DOHH2 (cell line): ENCODE measurements around the gene GLYATL2.

Source experiments
- H3F3A ChIP-seq: fragments of 200-600 bp; sonication (generic), shearing (Covaris generic); 2 replicates; pipeline ENCODE4 v1.6.0; 2016; ENCODE audit warnings: antibody characterized with exemption, mild to moderate bottlenecking; ENCODE audit not compliant: control insufficient read depth, insufficient read depth
- H3K27ac ChIP-seq: fragments of 200-600 bp; sonication (generic); 2 replicates; pipeline ENCODE4 v1.5.1; 2014; ENCODE audit warnings: low read depth, mild to moderate bottlenecking, low read length, moderate library complexity
- H3K27me3 ChIP-seq: fragments of 200-600 bp; sonication (generic); 2 replicates; pipeline ENCODE4 v1.6.1; 2014; ENCODE audit warnings: mild to moderate bottlenecking, low read length, mixed read lengths; ENCODE audit not compliant: control insufficient read depth
- H3K36me3 ChIP-seq: fragments of 200-600 bp; sonication (generic); 2 replicates; pipeline ENCODE4 v1.6.1; 2014; ENCODE audit warnings: mild to moderate bottlenecking, low read length, moderate library complexity, mixed read lengths; ENCODE audit not compliant: control insufficient read depth
- H3K4me1 ChIP-seq: fragments of 200-600 bp; sonication (generic); 2 replicates; pipeline ENCODE4 v1.6.1; 2014; ENCODE audit warnings: mild to moderate bottlenecking, low read length, mixed read lengths; ENCODE audit not compliant: control insufficient read depth
- H3K4me2 ChIP-seq: fragments of 200-600 bp; sonication (generic); 2 replicates; pipeline ENCODE4 v1.6.0; 2014; ENCODE audit warnings: mild to moderate bottlenecking, low read length, moderate library complexity
- H3K4me3 ChIP-seq: fragments of 200-600 bp; sonication (generic); 2 replicates; pipeline ENCODE4 v1.5.1; 2014; ENCODE audit warnings: mild to moderate bottlenecking, low read length, mixed read lengths
- H3K79me2 ChIP-seq: fragments of 200-600 bp; sonication (generic); 2 replicates; pipeline ENCODE4 v1.6.1; 2014; ENCODE audit warnings: mild to moderate bottlenecking, low read length, mixed read lengths; ENCODE audit not compliant: control insufficient read depth
- H3K9me2 ChIP-seq: fragments of 200-600 bp; sonication (generic); replicated peaks from 2 replicates; pipeline ENCODE4 v1.6.1; 2014; ENCODE audit warnings: mild to moderate bottlenecking, low read length, mixed read lengths; ENCODE audit not compliant: control insufficient read depth
- H3K9me3 ChIP-seq: fragments of 200-600 bp; sonication (generic); 2 replicates; pipeline ENCODE4 v1.6.1; 2014; ENCODE audit warnings: antibody characterized with exemption, low read length, mixed read lengths; ENCODE audit not compliant: control insufficient read depth, insufficient read depth
- H4K20me1 ChIP-seq: fragments of 200-600 bp; sonication (generic); 2 replicates; pipeline ENCODE4 v1.6.0; 2014; ENCODE audit warnings: low read depth, mild to moderate bottlenecking, antibody characterized with exemption, low read length, moderate library complexity; ENCODE audit not compliant: control insufficient read depth, insufficient read depth
- EZH2phosphoT487 ChIP-seq: fragments of 200-600 bp; sonication (generic); IDR thresholded peaks from 2 replicates; pipeline ENCODE4 v1.6.1; 2017; ENCODE audit warnings: borderline replicate concordance, mild to moderate bottlenecking, antibody characterized with exemption, low read length, moderate library complexity, mixed read lengths
- TF ChIP-seq, protein P1 (sequence below): fragments of 200-600 bp; sonication (generic); IDR thresholded peaks from one replicate; pipeline ENCODE4 v1.5.1; 2014; ENCODE audit warnings: antibody characterized with exemption, mild to moderate bottlenecking, low read depth, low read length; ENCODE audit not compliant: poor library complexity, severe bottlenecking

GLYATL2 gene

DNA sequence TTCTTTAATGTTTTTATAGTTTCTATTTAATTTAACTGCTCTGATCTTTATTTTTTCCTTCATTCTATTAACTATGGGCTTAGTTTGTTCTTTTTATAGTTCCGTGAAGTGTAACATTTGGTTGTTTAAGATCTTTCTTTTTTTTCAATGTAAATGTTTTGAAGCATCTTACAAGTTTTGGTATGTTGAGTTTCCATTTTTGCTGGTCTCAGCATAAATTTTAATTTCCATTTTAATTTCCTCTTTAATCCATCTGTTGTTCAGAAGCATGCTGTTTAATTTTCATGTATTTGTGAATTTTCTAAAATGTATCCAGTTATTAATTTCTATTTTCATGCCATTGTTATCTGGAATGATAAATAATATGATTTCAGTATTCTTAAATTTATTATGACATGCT, 17.0 kb upstream of the GLYATL2 start:
- H3K4me1 ChIP-seq, result peaks cover 7% of the 10 kb centered on the region
- no peaks in the 10 kb centered on the region for H4K20me1 ChIP-seq

DNA sequence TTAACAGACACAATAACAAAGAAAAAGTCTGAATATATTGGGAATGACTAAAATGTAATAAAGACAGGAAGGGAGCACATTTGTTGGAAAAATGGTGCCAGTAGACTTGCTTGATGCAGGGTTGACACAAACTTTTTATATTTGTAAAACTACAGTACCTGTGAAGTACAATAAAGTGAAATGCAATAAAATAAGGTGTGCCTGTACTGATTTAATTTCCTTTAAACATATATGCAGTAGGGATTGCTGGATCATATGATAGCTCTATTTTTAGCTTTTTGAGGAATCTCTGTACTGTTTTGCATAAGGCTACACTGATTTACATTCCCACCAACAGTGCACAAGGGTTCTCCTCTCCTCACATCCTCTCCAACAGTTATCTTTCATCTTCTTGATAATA, 12.3 kb upstream of the GLYATL2 start:
- no peaks in the 10 kb centered on the region for H3K27me3 ChIP-seq
- H3K9me3 ChIP-seq, result no peaks in the 10 kb centered on the region
- no peak overlapping the region for H3K4me3 ChIP-seq
- no peaks in the 10 kb centered on the region for H3K9me2 ChIP-seq
- H3K27ac ChIP-seq, result no peak overlapping the region
- H3K4me1 ChIP-seq, result peaks cover 14% of the 10 kb centered on the region
- TF ChIP-seq EZH2phosphoT487, result no peak
- TF ChIP-seq, protein P1, sequence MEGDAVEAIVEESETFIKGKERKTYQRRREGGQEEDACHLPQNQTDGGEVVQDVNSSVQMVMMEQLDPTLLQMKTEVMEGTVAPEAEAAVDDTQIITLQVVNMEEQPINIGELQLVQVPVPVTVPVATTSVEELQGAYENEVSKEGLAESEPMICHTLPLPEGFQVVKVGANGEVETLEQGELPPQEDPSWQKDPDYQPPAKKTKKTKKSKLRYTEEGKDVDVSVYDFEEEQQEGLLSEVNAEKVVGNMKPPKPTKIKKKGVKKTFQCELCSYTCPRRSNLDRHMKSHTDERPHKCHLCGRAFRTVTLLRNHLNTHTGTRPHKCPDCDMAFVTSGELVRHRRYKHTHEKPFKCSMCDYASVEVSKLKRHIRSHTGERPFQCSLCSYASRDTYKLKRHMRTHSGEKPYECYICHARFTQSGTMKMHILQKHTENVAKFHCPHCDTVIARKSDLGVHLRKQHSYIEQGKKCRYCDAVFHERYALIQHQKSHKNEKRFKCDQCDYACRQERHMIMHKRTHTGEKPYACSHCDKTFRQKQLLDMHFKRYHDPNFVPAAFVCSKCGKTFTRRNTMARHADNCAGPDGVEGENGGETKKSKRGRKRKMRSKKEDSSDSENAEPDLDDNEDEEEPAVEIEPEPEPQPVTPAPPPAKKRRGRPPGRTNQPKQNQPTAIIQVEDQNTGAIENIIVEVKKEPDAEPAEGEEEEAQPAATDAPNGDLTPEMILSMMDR, result no peak
- no peaks in the 10 kb centered on the region for H3F3A ChIP-seq
- H4K20me1 ChIP-seq, result no peaks in the 10 kb centered on the region
- no peaks in the 10 kb centered on the region for H3K79me2 ChIP-seq
- H3K4me2 ChIP-seq, result no peak overlapping the region
- no peaks in the 10 kb centered on the region for H3K36me3 ChIP-seq

More for the DNA sequence above, 17.0 kb upstream of the GLYATL2 start:
- Histone ChIP-seq H3F3A (no peaks in the 10 kb centered on the region), H3K36me3 (no peaks in the 10 kb centered on the region), H3K79me2 (no peaks in the 10 kb centered on the region), H3K9me2 (no peaks in the 10 kb centered on the region), H3K27me3 (no peaks in the 10 kb centered on the region), H3K4me2 (no peak overlapping the region), H3K27ac (no peak overlapping the region), H3K9me3 (peaks cover 6% of the 10 kb centered on the region; the same call in 1 of the 2 replicates), H3K4me3 (no peak overlapping the region)
- TF ChIP-seq, protein P1, result no peak
- no peak for TF ChIP-seq EZH2phosphoT487

DNA sequence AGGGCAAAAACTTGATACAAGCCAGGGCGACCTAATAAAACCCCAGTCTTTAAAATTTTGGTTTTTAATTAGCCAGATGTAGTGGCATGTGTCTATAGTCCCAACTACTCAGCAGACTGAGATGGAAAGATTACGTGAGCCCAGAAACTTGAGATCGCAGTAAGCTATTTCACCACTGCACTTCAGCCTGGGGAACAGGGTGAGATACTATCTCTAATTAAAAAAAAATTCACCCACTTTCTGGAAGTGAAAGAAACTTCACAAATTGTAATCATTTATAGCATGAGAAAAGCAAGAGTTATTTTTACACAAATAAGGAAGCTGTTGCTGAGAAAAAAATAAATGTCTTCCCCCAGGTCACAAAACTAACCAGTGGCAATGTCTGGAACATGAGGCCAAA, 882 bp upstream of the GLYATL2 start:
- no peaks in the 10 kb centered on the region for H3K27me3 ChIP-seq
- H3K4me3 ChIP-seq, result no peak overlapping the region
- no peak overlapping the region for H3K4me2 ChIP-seq
- H4K20me1 ChIP-seq, result no peaks in the 10 kb centered on the region
- no peaks in the 10 kb centered on the region for H3K9me3 ChIP-seq
- H3K79me2 ChIP-seq, result no peaks in the 10 kb centered on the region
- TF ChIP-seq, protein P1, result no peak
- TF ChIP-seq EZH2phosphoT487, result no peak
- no peaks in the 10 kb centered on the region for H3F3A ChIP-seq
- H3K27ac ChIP-seq, result no peak overlapping the region
- H3K36me3 ChIP-seq, result no peaks in the 10 kb centered on the region
- H3K9me2 ChIP-seq, result no peaks in the 10 kb centered on the region
- H3K4me1 ChIP-seq, result peaks cover 9% of the 10 kb centered on the region
